Loucy (cell line): Measurements from ENCODE around the gene LTBP1.

Source experiments
- EZH2phosphoT487 ChIP-seq: fragments of 200-600 bp; IDR thresholded peaks from 2 replicates; pipeline ENCODE4 v1.6.1; 2018; ENCODE audit warnings: antibody characterized with exemption, mild to moderate bottlenecking, moderate library complexity, borderline replicate concordance
- TF ChIP-seq, protein P1 (sequence below): fragments of 200-600 bp; sonication (generic); conservative IDR thresholded peaks from 2 replicates; pipeline ENCODE4 v1.5.1; 2014; ENCODE audit warnings: mild to moderate bottlenecking, antibody characterized with exemption, low read length

GRCh38 chr2:32958821-32959220 lies 12.1 kb downstream of the LTBP1 start:
- TF ChIP-seq, protein P1, sequence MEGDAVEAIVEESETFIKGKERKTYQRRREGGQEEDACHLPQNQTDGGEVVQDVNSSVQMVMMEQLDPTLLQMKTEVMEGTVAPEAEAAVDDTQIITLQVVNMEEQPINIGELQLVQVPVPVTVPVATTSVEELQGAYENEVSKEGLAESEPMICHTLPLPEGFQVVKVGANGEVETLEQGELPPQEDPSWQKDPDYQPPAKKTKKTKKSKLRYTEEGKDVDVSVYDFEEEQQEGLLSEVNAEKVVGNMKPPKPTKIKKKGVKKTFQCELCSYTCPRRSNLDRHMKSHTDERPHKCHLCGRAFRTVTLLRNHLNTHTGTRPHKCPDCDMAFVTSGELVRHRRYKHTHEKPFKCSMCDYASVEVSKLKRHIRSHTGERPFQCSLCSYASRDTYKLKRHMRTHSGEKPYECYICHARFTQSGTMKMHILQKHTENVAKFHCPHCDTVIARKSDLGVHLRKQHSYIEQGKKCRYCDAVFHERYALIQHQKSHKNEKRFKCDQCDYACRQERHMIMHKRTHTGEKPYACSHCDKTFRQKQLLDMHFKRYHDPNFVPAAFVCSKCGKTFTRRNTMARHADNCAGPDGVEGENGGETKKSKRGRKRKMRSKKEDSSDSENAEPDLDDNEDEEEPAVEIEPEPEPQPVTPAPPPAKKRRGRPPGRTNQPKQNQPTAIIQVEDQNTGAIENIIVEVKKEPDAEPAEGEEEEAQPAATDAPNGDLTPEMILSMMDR: no peak
- TF ChIP-seq EZH2phosphoT487: no peak
